Measurements from ENCODE around the gene CLK2.
A peak's percentile ranks its signal among the peaks of the same experiment; 100 is the strongest.

CLK2 gene

DNA sequence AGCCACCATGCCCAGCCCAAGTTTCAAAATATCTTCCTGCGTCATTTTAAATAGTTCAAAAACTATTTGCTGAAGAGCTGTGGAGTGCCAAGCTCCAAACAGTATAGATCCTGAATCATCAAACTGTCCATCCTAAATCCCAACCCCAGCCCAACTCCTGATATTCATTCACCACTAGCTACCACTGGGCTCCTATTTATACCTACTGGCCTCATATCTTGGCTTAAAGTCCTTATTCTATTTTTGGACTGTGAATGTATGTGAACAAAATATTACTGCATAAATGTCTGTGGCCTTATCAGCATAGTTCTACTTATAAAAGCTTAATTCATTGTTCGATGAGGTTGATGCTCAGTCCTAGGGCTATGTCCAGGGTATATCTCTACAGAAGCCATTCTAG, 5.9 kb downstream of the CLK2 start:
- in situ Hi-C loops (cut with HindIII; ENCODE audit: low pct_ligation_motif_present, low sequenced_read_pairs): no loop called here
- H3K27me3 ChIP-seq (replicated peaks): no peaks in the 10 kb centered on the region
- no peak overlapping the region for H3K27ac ChIP-seq
- DNase-seq: no peak
- peaks cover 78% of the 10 kb centered on the region for H3K36me3 ChIP-seq (replicated peaks)
- H3K4me3 ChIP-seq (ENCODE audit: low read depth, low read length): no peak overlapping the region
- TF ChIP-seq, protein P1, sequence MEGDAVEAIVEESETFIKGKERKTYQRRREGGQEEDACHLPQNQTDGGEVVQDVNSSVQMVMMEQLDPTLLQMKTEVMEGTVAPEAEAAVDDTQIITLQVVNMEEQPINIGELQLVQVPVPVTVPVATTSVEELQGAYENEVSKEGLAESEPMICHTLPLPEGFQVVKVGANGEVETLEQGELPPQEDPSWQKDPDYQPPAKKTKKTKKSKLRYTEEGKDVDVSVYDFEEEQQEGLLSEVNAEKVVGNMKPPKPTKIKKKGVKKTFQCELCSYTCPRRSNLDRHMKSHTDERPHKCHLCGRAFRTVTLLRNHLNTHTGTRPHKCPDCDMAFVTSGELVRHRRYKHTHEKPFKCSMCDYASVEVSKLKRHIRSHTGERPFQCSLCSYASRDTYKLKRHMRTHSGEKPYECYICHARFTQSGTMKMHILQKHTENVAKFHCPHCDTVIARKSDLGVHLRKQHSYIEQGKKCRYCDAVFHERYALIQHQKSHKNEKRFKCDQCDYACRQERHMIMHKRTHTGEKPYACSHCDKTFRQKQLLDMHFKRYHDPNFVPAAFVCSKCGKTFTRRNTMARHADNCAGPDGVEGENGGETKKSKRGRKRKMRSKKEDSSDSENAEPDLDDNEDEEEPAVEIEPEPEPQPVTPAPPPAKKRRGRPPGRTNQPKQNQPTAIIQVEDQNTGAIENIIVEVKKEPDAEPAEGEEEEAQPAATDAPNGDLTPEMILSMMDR (IDR thresholded peaks at IDR 0.05; ENCODE audit: low read depth, low read length, missing control alignments): no peak

DNA sequence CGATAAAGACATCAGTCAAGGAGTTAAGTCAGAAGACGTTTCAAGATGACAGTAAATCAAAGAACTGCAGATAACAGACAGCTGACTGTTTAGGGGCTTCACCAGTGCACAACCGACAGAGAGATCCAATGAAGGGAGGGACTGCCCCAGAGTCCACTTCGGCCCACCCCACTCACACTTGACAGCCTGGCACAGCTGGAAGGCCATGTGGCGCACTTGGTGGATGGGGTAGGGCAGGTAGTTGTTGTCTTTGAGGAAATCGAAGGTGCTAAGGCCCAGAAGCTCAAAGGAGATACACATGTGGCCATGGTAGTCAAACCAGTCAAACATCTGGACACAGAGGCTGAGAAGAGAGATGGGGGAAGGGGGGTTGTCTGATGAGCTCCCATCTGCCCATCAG, 6.8 kb downstream of the CLK2 start:
- H3K36me3 ChIP-seq (replicated peaks): peaks cover 77% of the 10 kb centered on the region
- TF ChIP-seq, protein P1 (IDR thresholded peaks at IDR 0.05; ENCODE audit: low read depth, low read length, missing control alignments): no peak
- no peaks in the 10 kb centered on the region for H3K27me3 ChIP-seq (replicated peaks)
- in situ Hi-C loops (cut with HindIII; ENCODE audit: low pct_ligation_motif_present, low sequenced_read_pairs): no loop called here
- H3K27ac ChIP-seq: no peak overlapping the region
- DNase-seq: no peak
- no peak overlapping the region for H3K4me3 ChIP-seq (ENCODE audit: low read depth, low read length)

GRCh38 chr1:155263067-155263466, 10.2 kb downstream of the CLK2 start:
- H3K27me3 ChIP-seq (replicated peaks): no peaks in the 10 kb centered on the region
- H3K4me3 ChIP-seq (ENCODE audit: low read depth, low read length): no peak overlapping the region
- no peak for DNase-seq
- in situ Hi-C loops (cut with HindIII; ENCODE audit: low pct_ligation_motif_present, low sequenced_read_pairs): no loop called here
- TF ChIP-seq, protein P1 (IDR thresholded peaks at IDR 0.05; ENCODE audit: low read depth, low read length, missing control alignments): no peak
- no peak overlapping the region for H3K27ac ChIP-seq
- peaks cover 48% of the 10 kb centered on the region for H3K36me3 ChIP-seq (replicated peaks)

DNA sequence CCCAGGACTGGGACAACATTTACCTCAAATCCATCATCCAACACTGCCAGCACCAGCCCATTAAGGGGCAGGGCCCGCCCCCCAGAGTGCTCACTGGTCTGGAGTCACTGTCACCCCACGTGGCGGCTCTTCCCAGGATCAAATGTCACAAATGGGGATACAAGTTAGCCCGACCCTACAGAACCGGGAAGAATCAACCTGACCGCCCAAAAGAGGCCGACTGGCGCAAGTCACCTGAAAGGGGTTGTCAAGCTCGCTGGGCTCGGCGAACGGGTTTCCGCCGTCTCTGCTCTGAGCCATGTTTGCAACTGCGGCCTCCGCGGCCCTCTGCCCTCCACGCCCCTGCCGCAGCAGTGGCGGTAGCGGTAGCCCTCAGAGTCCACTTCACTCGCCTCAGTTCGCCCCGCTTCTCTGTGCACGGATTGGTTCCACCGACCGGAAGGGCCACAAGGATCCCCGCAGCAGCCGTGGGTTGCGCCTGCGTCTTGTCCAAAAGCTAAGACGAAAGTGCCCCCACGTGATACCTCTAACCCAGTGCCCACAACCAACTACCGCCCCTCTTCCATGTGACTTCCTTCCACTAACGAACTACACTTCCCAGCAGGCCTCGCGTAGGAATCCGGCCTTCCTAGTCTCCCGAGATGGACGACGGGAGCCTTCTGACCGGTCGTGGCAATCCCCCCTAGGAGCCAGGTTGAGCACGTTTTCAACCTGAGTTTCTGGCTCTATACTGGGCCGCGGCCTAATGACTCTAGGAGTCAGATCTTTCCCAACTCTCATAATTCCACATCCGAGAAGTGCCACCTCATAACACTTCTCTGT, 11.2 kb downstream of the CLK2 start, which contains the start of gene SCAMP3:
SCAMP3 (minus strand) TSS at position 509 of the 822 bp plus-strand sequence; CDS start at position 300, 209 bp downstream.
- TF ChIP-seq, protein P1 (IDR thresholded peaks at IDR 0.05; ENCODE audit: low read depth, low read length, missing control alignments): no peak
- peaks cover 38% of the 10 kb centered on the region for H3K36me3 ChIP-seq (replicated peaks)
- peak; percentile 98 for DNase-seq
- peak within 1 kb of the TSS; percentile 94 for H3K4me3 ChIP-seq (ENCODE audit: low read depth, low read length)
- no peaks in the 10 kb centered on the region for H3K27me3 ChIP-seq (replicated peaks)
- in situ Hi-C loops (cut with HindIII; ENCODE audit: low pct_ligation_motif_present, low sequenced_read_pairs): no loop called here
- H3K27ac ChIP-seq: peak within 1 kb of the TSS; percentile 45

DNA sequence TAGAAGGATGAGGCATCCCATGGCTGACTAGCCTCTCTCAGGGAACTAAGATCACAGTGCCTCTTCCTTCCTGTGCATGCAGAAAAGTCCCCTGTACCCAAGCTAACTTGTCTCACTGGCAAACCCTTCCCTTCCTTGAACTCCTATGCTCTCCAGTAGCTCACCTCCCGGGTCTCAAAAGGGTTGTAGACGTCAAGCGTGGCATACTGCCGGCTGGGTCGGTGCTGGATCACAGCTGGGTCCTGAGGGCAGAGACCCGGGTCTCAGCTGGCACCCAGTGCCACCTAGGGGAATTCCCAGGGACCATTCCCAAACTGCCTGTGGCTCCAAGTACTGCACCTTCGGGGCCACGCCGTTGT, 11.8 kb downstream of the CLK2 start:
- H3K4me3 ChIP-seq (ENCODE audit: low read depth, low read length): peak overlapping the region; percentile 94
- peaks cover 32% of the 10 kb centered on the region for H3K36me3 ChIP-seq (replicated peaks)
- H3K27ac ChIP-seq: peak overlapping the region; percentile 45
- no peak for DNase-seq
- TF ChIP-seq, protein P1 (IDR thresholded peaks at IDR 0.05; ENCODE audit: low read depth, low read length, missing control alignments): peak; percentile 2
- in situ Hi-C loops (cut with HindIII; ENCODE audit: low pct_ligation_motif_present, low sequenced_read_pairs): no loop called here
- H3K27me3 ChIP-seq (replicated peaks): no peaks in the 10 kb centered on the region
